HG03060 (cell line): ENCODE data around the gene INTS11.

Experiments
- ATAC-seq: cut with Tn5 transposase; IDR thresholded peaks from one replicate; pipeline ENCODE4 v1.9.1; 2021; ENCODE audit warnings: low read depth, moderate number of reproducible peaks; ENCODE audit not compliant: unreplicated experiment

The INTS11 gene

DNA sequence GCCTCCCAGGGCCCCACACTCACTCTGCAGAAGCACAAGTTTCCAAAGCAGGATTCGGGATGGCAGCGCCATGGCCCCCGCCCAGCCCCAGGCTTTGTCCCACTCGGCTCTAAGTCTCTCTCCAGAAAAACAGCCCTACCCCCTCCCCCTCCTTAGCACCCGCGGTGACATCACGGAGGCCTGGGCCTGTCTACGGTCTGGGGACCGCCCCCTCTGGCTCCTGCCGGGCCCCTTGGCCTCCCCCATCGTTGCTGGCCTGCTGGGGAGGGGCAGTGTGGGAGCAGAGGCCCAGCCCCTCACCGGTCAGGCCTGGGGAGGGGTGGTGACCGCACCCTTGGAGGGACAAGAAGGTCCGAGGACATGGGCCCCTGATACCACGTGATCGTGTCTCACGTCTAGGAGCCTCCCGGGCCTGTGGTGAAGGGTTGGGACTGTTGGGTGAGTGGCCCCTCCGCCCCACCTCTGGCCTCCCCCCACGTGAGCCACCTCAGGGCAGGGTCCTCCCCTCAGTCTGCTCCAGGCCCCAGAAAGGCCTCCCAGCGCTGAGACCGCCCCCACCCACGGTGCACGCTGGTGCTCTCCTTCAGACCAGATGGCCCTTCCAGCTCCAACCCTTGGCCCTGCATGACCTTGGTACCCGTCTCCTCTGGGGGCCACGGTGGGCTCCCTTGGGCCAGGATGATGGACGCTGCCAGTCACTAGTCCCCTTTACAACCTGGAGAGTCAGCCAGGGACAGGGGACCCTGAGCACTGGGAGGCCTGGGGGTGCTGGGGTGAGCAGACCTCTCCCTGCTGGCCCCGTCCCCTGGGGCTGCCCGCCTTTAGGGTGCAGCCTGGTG is 34.2 kb upstream of the INTS11 start, which contains the start of gene MXRA8:
TSS of gene MXRA8 (minus strand) at position 123 of the 839 bp plus-strand sequence. CDS start at position 72, 51 bp downstream.
- ATAC-seq = no peak

DNA sequence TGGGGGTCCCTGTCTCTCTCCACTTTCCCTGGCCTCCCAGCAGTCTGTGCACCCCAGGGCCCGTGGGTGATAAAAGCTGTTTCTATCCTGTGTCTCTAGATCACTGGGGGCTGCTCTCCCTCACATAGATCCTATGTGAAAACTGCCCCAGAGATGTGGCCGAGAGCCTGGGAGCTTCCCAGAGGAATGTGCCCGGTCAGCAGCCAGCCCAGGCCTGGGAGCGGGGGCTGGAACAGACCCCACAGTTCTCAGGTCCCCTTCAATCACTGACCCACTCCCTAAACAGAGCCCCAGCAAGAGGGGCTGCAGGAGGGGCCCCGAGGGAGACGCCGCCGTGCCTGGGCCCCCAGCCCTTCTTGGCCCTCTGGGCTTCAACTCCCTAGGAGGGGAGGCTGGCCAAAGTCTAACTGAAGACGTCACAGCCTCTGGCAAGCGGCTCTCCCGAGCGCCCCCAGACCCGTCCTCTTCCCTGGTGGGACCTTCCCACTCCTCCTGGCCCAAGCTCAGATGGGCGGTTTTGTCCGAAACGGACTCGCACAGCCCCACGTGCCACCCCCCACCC is 33.5 kb upstream of the INTS11 start:
- no peak for ATAC-seq

DNA sequence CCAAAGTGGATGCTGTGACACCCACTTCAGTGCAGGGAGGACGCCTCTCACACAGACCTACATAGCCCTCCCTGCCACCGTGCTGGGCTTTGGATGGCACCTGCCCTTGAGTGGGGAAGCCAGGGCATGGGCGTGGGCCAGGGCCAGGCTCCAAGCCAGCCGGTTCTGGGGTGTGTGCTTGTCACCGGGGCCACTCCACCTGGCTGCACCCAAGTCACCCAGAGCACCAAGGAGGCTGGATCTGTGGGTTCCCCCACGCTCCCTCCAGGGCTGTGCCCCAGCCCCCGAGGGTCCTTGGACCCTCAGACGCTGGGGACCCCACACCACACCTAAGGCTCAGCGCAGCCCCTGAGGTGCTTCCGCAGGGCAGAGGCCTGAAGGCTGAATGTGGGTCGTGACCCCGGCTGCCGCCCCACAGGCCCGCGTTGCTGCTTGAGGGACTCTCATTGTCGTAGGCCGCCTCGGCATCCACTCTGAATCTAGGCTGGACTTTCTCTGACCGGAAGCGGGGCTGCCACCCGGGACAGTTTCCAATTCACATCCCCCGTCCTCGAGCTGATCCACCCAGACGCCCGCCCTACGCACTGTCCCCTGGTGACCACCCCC is 32.4 kb upstream of the INTS11 start:
- ATAC-seq = no peak

DNA sequence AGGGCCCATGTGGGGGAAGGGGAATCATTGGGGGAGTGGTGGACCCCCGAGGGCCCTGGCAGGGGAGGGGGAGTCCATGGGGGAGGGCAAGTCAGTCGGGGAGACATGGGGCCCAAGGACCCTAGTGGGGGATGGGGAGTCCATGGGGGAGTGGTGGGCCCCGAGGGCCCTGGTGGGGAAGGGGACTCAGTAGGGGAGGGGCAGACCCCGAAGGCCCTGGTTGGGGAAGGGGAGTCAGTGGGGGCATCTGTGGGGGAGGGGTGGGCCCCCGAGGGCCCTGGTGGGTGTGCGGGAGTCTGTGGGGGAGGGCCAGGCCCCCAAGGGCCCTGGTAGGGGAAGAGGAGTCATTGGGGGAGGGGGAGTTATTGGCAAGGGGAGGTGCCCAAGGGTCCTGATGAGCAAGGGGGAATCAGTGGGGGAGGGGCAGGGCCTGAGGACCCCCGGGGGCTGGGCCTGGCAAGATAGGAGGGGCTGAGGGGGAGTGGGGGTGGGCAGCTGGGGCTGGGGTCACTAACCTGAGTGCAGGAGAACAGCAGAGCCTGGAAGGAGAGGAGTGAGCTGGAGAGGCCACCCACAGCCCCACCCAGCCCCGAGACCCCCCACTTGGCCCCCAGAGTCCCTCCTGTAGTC is 31.8 kb upstream of the INTS11 start:
- no peak for ATAC-seq

DNA sequence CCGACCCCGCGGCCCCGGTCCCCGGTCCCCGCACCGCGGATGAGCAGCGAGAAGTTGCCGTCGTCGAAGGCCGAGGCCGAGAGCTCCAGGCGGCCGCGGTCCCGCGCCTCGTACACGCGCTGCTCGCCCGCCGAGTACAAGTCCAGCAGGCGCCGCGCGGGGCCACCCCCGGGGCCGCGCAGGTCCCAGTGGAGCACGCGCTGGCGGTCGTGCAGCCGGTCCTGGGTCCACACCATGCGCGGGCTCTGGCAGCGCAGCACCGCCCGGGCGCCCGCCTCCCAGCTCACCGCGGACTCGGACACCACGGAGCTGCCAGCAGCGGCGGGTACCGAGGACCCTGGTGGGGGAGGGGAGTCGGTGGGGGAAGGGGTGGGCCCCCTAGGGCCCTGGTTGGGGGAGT is 31.0 kb upstream of the INTS11 start:
- ATAC-seq = no peak

DNA sequence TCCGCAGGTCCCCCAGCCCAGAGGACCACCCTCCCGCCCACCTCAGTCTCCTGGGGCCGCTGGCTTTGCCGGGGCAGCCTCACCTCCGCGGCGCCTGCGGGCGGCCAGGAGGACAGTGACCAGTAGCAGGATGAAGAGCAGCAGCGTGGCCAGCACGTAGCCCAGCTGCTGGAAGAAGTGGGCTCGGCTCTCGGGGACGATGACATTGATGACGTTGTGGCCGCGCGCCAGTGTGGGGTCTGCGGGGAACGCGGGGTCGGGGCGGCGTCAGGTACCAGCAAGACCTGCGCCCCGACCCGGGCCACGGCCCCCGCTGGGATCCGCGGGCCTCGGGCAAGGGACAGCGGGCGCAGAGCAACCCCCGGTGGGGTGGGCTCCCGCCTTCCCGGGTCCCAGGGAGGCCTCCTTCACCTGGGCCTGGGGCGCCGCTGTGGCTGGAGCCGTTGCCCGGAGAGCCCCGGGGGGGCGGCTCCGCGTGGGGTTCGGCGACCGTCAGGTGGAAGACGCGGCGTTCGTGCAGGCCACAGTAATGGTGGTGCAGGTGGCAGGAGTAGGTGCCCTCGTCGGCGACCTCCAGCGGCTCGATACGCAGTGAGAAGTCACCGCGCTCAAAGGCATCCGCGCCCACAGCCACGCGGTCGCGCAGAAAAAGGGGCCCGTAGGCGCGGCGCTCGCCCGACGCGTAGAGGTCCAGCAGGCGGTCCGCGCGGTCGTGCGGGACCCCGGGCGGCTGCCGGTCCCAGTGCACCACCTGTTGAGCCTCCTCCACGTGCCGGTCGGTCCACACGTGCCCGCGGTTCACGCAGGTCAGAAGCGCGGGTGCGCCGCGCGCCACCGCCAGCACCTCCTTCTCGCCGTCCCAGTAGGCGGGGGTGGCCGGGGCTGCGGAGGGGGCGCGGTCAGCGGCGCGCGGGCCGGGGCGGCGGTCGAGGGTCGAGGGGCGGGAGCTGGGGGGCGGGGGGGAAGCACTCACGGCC is 30.1 kb upstream of the INTS11 start:
- no peak for ATAC-seq

DNA sequence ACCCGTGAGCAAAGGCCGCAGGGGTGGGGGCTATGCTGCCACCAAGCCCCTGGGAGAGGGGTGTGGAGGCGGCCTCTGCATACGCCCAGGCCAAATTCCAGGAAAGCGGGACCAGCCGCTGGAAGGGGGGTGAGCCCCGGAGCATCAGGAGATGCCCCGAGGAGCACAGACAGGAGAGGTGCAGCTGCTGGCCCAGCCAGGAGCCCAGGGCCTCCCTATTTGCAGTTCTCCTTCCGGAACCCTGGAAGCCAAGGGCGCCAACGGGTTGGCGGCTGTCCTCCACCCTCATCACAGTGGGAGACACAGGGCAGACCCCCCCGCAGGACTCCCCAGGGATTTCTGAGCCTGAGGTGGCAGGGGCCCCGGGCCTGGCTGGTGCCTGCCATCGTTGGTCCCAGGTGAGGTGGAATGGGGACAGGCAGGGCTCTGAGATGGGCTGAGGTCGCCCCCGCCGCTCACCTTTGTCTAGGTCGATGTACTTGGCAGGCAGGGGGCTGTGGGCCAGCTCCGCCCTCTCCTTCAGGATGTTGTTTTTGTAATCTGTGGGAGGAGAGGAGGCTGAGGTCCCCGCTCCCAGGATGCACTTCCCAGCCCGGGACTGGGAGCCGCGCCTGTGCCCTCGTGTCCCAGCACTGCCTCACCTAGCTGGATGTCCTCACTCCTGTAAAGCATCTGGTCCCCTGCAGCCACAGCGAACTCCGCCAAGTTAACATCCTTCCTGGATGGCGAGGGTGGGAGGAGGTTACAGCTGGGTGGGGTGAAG is 29.1 kb upstream of the INTS11 start:
- no peak for ATAC-seq

DNA sequence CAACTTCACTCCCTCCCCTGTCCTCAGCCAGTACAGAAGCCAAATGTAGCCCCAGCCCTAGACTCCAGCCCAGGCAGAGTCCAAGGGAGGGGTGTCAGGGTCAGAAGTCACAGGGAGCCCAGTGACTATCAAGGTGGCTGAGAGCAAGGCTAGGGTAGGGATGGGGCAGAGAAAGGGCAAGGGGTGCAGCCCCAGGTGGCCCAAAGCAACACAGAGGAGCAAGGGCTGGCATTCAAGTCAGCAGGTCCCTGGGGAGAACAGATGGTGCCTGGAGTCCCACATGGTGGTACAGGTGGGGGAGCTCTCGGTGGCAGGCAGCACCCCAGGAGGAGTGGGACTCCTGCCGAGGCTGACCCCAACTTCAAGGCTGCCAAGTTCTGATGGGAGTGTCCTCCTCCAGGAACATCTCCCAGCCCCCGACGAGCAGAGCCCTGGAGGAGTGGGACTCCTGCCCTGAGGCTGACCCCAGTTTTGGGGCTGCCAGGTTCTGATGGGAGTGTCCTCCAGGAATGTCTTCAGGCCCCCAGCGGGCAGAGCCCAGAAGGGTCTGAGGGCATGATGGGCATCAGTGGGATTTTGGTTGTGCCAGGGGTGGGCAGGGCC is 28.4 kb upstream of the INTS11 start:
- no peak for ATAC-seq

DNA sequence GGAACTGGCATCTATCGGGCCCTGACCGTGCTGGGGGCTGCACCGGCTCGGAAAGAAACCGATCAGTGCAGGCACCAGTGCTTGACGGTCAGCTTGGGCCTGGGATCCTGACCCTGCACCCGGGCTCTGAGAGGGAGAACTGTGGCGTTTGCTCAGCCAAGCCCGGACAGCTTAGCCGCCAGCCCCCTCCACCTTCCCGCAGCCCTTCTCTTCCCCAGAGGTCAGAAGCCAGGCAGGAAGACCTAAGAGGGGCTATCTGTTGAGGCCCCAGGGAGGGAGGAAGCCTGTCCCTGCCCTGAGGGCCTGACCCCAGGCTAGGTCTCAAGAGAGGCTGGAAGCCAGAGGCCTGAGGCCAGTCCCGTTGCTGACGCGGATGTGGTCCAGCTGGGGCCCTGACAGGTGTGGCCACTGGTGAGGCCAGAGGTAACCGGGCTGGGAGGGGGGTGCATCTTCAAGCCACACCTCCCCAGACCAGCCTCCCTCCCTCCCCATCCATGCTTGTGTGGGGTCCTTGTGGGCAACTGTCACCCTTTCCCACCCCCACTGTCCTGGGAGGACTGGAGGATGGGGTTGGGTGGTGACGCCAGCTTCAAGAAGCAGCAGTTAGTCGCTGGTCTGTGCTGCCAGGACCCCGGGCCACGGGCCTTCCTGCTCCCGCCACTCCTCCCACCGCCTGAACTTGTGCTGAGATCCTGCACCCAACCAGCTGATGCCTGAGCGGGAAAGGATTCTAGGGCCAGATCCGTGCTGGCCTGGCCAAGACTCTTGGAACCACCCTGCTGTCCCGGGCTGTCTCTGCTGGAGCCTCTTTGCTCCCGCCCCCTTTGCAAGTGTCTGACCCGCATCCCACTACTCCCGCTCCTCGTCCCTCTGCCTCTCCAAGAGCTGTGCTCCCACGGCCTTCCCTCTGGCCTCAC is 27.3 kb upstream of the INTS11 start:
- no peak for ATAC-seq

DNA sequence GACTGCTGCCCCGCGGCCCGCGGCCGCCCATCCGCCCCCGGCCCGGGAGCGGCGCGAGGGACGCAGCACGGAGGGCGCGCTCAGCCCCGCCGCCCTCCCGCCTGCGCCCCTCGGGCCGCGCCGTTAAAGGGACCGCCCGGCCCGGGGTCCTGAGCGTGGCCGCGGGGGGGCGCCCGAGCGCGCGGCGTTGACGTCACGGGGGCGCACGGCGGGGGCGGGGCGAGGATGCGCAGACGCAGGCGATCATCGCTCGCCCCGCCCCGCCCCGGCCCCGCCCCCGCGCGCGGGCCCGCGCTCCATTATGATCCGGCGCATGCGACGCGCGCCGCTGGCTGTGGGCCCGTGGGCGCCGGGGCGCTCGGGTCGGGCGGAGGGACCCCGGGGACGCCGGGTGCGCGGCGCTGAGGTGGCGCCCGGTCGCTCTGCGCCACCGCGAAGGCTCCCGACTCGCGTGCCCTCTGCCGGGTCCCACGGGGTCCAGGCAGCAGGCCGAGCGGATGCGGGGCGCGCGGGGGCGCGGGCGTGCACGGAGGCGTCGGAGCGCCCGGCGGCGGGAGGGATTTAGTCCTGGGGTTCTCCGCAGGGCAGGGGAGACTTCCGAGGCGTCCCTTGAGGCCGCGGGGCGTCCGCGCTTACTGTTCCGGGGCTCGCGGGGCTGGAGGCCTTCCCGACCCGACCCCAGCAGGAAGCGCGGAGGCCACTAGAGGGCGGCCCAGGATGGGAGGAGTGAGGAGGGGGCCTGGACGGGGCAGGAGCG is 25.0 kb upstream of the INTS11 start, which contains the start of gene DVL1:
TSS of gene DVL1 (minus strand) at position 163 of the 757 bp plus-strand sequence. CDS start 353 bp downstream, outside the sequence.
- ATAC-seq = no peak

DNA sequence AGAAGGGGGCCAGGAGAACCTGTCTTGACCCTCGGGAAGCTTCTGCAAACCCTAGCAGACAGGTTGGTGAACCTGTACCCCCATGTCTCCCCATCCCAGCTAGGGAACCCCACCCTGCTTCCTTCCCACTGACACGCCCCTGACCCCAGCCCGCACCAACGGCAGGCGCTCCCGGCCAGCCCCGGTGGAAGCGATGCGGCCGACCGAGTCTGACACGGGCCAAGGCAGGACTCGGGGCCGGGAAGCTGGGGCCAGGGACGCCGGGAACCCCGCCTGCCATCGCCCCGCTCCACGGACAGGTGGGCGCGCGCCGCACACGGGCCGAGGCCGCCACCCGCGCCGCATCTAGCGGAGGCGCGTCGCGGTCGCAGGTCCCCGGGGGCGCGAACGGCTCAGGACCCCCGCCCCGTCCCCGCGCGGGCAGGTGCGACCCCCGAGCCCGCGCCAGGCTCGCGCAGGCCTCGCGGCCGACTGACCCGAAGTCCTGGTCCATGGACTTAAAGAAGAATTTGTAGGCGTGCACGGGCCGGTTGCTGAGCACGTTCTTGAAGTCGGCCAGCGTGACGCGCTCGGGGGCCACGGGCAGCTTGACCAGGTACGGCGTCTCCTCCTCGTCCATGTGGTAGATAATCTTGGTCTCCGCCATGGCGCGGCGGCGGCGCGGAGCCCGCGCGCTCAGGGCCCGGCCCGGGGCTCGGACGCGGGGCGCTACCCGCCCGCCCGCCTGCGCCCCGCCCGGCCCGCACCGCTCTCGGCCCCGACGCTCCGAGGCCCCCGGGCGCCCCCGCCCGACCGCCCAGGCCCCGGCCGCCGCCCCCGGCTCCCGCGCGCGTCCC is 24.2 kb upstream of the INTS11 start:
- no peak for ATAC-seq

DNA sequence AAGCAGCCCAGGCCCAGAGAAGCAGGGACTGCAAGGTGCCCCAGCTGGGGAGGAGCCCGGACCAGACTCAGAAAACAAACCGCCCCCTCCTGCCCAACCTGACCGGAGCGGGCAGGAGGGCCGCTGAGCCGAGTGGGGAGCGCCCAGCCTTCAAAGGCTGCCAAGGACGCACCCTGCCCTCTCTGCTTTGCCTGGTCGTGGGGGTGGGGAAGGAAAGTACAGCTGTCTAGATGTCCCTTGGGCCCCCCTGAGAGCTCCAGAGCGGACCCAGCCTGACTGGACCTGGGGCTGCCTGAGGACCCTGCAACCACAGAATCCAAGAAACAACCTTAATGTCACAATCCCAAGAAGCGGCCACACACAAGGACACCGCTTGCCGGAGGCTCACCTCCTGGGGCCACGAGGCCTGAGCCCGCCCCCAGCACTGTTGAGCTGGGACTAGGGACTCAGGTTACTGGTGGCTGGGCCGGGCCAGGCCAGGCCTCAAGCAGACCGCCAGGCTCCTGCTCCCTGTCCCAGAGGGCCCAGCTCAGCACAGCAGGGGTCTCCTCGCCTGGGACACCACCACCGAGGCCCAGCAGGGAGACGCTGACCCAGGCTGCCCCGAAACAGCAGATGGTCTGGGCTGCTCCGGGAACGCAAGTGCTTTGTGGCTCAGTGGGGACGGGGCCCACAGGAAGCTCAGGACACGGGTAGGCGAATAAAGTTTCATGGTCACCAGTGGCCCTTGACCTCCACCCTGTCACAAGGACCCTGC is 23.4 kb upstream of the INTS11 start:
- ATAC-seq = no peak

DNA sequence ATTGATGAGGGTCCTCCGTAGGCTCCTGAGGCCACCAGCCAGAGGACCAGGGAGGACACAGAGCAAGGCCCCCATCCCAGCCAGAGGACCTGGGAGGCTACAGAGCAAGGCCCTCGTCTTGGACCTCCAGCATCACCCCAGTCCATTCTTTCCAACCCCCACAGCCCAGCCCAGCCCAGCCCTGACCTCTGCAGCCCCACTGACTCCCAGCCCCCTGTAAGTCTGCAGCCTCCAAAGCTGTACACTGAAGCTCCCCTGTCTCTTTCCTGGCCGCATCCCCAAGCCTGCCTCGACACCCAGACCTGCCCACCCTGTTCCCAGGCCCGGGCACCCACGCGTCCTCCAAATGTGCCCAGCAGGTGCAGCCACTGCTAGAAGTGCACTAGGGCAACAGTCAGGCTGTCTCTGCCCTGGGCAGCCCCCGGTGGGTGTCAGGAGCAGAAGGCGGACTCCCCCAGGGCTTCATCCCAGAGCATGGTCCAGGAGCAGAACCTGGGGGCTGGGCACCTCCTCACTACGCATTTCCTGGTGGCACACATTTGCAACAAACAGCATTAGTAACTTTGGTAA is 22.7 kb upstream of the INTS11 start:
- no peak for ATAC-seq

DNA sequence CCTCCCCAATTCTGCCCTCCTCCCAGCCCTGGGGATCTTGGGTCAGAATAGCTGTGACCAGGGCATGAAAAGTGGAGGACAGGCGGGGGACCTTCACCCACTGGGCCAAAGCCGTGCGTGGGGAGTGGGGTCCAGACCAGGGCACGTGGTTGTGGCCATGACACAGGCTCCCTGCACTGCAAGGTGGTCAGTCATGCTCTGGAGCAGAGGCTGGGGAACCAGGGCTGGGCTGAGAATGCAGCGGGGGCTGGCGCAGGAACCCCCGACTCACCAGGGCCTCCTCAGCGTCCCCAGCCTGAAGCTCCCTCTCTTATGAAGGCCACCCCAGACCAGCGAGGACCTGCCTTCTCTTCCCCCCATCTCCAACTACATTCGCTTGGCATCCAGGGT is 22.0 kb upstream of the INTS11 start:
- no peak for ATAC-seq

DNA sequence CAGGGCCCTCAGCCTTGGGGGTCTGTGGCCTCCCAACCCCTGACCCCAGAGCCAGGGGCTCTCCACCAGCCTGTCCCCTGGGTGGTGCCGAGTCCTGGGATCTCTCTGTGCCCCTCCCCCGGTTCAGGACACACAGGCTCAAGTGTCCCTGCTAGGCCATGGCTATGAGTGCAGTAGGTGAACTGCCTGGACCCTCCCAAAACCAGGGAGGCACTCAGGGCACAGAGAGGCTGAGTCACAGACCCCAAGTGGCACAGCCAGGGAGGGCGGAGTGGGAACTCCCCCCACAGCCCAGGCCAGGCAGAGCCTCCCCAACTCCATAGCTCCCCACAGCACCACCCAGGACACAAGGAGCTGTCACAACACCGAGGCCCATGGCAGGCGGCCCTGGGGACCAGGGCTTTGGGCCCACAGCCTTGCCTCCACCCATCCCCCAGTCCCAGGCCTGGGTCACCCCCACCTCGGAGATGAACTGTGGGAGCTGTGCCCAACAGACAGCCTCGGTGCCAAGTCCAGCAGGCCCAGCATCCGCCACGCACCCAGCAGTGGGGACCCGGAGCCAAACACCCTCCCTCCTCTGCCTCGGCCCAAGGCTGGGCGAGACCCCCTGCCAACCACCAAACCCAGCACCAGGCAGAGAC is 21.5 kb upstream of the INTS11 start:
- ATAC-seq = no peak
